MM.1S (cell line): ENCODE measurements around the gene SLC39A2.

Source experiments
- DNase-seq: peaks from one replicate; pipeline ENCODE4 v3.0.0-alpha.2; 2015
- H2AFZ ChIP-seq: fragments of 300-600 bp; sonication (generic); 2 replicates; pipeline ENCODE4 v1.6.0; 2016; ENCODE audit warnings: antibody characterized with exemption, low read length
- H3F3A ChIP-seq: fragments of 300-600 bp; sonication (generic); 2 replicates; pipeline ENCODE4 v1.6.1; 2016; ENCODE audit warnings: mild to moderate bottlenecking, antibody characterized with exemption, low read length, moderate library complexity, mixed read lengths; ENCODE audit not compliant: insufficient read depth
- H3K27ac ChIP-seq: fragments of 300-600 bp; sonication (generic); 2 replicates; pipeline ENCODE4 v1.5.1; 2016; ENCODE audit warnings: mild to moderate bottlenecking, low read length
- H3K27me3 ChIP-seq: fragments of 300-600 bp; sonication (generic); replicated peaks from 2 replicates; pipeline ENCODE4 v1.6.0; 2016; ENCODE audit warnings: low read length; ENCODE audit not compliant: insufficient read depth
- H3K36me3 ChIP-seq: fragments of 300-600 bp; sonication (generic); replicated peaks from 2 replicates; pipeline ENCODE4 v1.6.1; 2016; ENCODE audit warnings: mild to moderate bottlenecking, low read length, mixed read lengths; ENCODE audit not compliant: insufficient read depth
- H3K4me1 ChIP-seq: fragments of 300-600 bp; sonication (generic); 2 replicates; pipeline ENCODE4 v1.6.1; 2016; ENCODE audit warnings: low read length, mixed read lengths
- H3K4me2 ChIP-seq: fragments of 300-600 bp; sonication (generic); 2 replicates; pipeline ENCODE4 v1.6.0; 2016; ENCODE audit warnings: low read depth, low read length
- H3K4me3 ChIP-seq: fragments of 300-600 bp; sonication (generic); 2 replicates; pipeline ENCODE4 v1.5.1; 2016; ENCODE audit warnings: low read length, mixed read lengths
- H3K79me2 ChIP-seq: fragments of 300-600 bp; sonication (generic); 2 replicates; pipeline ENCODE4 v1.6.1; 2016; ENCODE audit warnings: mixed run types, low read length, mixed read lengths
- H3K9ac ChIP-seq: fragments of 300-600 bp; sonication (generic); 2 replicates; pipeline ENCODE4 v1.6.1; 2016; ENCODE audit warnings: low read length, mixed read lengths
- H3K9me2 ChIP-seq: fragments of 300-600 bp; sonication (generic); replicated peaks from 2 replicates; pipeline ENCODE4 v1.6.1; 2016; ENCODE audit warnings: mild to moderate bottlenecking, low read length, mixed read lengths; ENCODE audit not compliant: insufficient read depth
- H3K9me3 ChIP-seq: fragments of 300-600 bp; sonication (generic); replicated peaks from 2 replicates; pipeline ENCODE4 v1.6.1; 2016; ENCODE audit warnings: mild to moderate bottlenecking, low read length, mixed read lengths; ENCODE audit not compliant: insufficient read depth
- H4K20me1 ChIP-seq: fragments of 300-600 bp; sonication (generic); 2 replicates; pipeline ENCODE4 v1.6.1; 2016; ENCODE audit warnings: mild to moderate bottlenecking, low read length, moderate library complexity, mixed read lengths; ENCODE audit not compliant: insufficient read depth
- CTCF ChIP-seq: fragments of 300-600 bp; sonication (generic); IDR thresholded peaks from 2 replicates; pipeline ENCODE4 v1.5.1; 2016; ENCODE audit warnings: antibody characterized with exemption, low read length, mixed read lengths
- EZH2 ChIP-seq: fragments of 300-600 bp; sonication (generic); optimal IDR thresholded peaks from 2 replicates; pipeline ENCODE3; 2017; ENCODE audit warnings: low read depth, mild to moderate bottlenecking, antibody characterized with exemption, low read length, mixed read lengths
- EZH2phosphoT487 ChIP-seq: fragments of 300-600 bp; sonication (generic); IDR thresholded peaks from 2 replicates; pipeline ENCODE4 v1.6.1; 2018; ENCODE audit warnings: antibody characterized with exemption, low read length

The SLC39A2 gene

GRCh38 chr14:20971705-20972021 lies 27.4 kb upstream of the SLC39A2 start:
- DNase-seq: no peak
- no peaks in the 10 kb centered on the region for H3K4me1 ChIP-seq
- peak overlapping the region; percentile 86 for H2AFZ ChIP-seq
- H3K27ac ChIP-seq: no peak overlapping the region
- no peaks in the 10 kb centered on the region for H3K36me3 ChIP-seq
- H3F3A ChIP-seq: no peaks in the 10 kb centered on the region
- no peak overlapping the region; the same call in 1 of the 2 replicates for H3K9ac ChIP-seq
- H3K79me2 ChIP-seq: no peaks in the 10 kb centered on the region
- H4K20me1 ChIP-seq: no peaks in the 10 kb centered on the region
- no peaks in the 10 kb centered on the region for H3K9me3 ChIP-seq
- H3K9me2 ChIP-seq: no peaks in the 10 kb centered on the region
- H3K4me3 ChIP-seq: peak overlapping the region; percentile 68
- H3K27me3 ChIP-seq: no peaks in the 10 kb centered on the region
- peak overlapping the region; percentile 73 for H3K4me2 ChIP-seq
- TF ChIP-seq EZH2phosphoT487 (no peak), EZH2 (no peak)

- Histone ChIP-seq H3K27ac (no peak overlapping the region), H4K20me1 (no peaks in the 10 kb centered on the region), H3K79me2 (no peaks in the 10 kb centered on the region), H3K4me2 (no peak overlapping the region), H2AFZ (no peak overlapping the region), H3F3A (no peaks in the 10 kb centered on the region), H3K4me1 (no peaks in the 10 kb centered on the region), H3K36me3 (no peaks in the 10 kb centered on the region), H3K9me3 (no peaks in the 10 kb centered on the region), H3K4me3 (no peak overlapping the region), H3K9ac (no peak overlapping the region), H3K9me2 (no peaks in the 10 kb centered on the region), H3K27me3 (no peaks in the 10 kb centered on the region)
- no peak for DNase-seq
- TF ChIP-seq CTCF: no peak
- no peak for TF ChIP-seq EZH2phosphoT487
- no peak for TF ChIP-seq EZH2
These were observed 25.6 kb upstream of the SLC39A2 start for GRCh38 chr14:20973501-20973900.

GRCh38 chr14:20976291-20976690 lies 22.8 kb upstream of the SLC39A2 start:
- Histone ChIP-seq H3F3A (no peaks in the 10 kb centered on the region), H3K9me2 (no peaks in the 10 kb centered on the region), H3K79me2 (no peaks in the 10 kb centered on the region), H2AFZ (no peak overlapping the region), H3K4me3 (no peak overlapping the region), H3K9ac (no peak overlapping the region), H3K4me2 (no peak overlapping the region), H4K20me1 (no peaks in the 10 kb centered on the region), H3K4me1 (no peaks in the 10 kb centered on the region), H3K27ac (no peak overlapping the region), H3K36me3 (no peaks in the 10 kb centered on the region), H3K27me3 (no peaks in the 10 kb centered on the region), H3K9me3 (no peaks in the 10 kb centered on the region)
- TF ChIP-seq CTCF (no peak), EZH2phosphoT487 (no peak), EZH2 (no peak)
- no peak for DNase-seq

- DNase-seq: no peak
- H3K79me2 ChIP-seq: no peaks in the 10 kb centered on the region
- no peaks in the 10 kb centered on the region for H3K9me2 ChIP-seq
- H3K4me2 ChIP-seq: no peak overlapping the region
- H3K27ac ChIP-seq: no peak overlapping the region
- no peaks in the 10 kb centered on the region for H4K20me1 ChIP-seq
- H3K4me3 ChIP-seq: no peak overlapping the region
- H3K4me1 ChIP-seq: no peaks in the 10 kb centered on the region
- H3K36me3 ChIP-seq: no peaks in the 10 kb centered on the region
- no peak overlapping the region for H3K9ac ChIP-seq
- no peaks in the 10 kb centered on the region for H3K27me3 ChIP-seq
- no peak overlapping the region for H2AFZ ChIP-seq
- no peaks in the 10 kb centered on the region for H3K9me3 ChIP-seq
- TF ChIP-seq EZH2phosphoT487 (no peak), CTCF (no peak), EZH2 (no peak)
- H3F3A ChIP-seq: no peaks in the 10 kb centered on the region
These were observed 20.4 kb upstream of the SLC39A2 start for GRCh38 chr14:20978687-20979086.
